Measurements from ENCODE around the gene CLRN1.

- TF ChIP-seq CTCF (IDR thresholded peaks at IDR 0.05) (no peak), POLR2A (IDR thresholded peaks at IDR 0.05) (no peak)
Measured at GRCh38 chr3:150989208-150989607, 16.7 kb upstream of the CLRN1 start.

Measured in thyroid gland (tissue), 4 donors.